ENCODE data around the gene PRDM15. TPM values are rescaled to one million over a fixed set of nuclear protein-coding genes. Genes with fewer than 3 reads are reported as not detected.

PRDM15 gene
- total RNA-seq, 1 experiment from 2014 or later = 9.8 TPM

GRCh38 chr21:41813226-41813625 is 65.9 kb downstream of the PRDM15 start:
- ChIA-PET RAD21 (ENCODE audit: low non-redundant PET in 1 of 2, low total read pairs in 2 of 2, uncharacterized antibody in 2 of 2, unreplicated experiment in 2 of 2) (no interaction called here), POLR2A (no interaction called here), CTCF (no interaction called here)
- DNase-seq (ENCODE audit: low read depth, low spot score) (no peak), ATAC-seq (no peak)
- Histone ChIP-seq H3K36me3 (ENCODE audit: control insufficient read depth in 1 of 2, insufficient read depth in 2 of 2, low read length in 2 of 2) (peaks cover 0 to 4% of the 10 kb centered on the region in 2 experiments; a peak in 1 of 4 replicates), H3K9ac (ENCODE audit: low read length) (no peak overlapping the region), H3K79me2 (ENCODE audit: insufficient read depth, low read length) (no peaks in the 10 kb centered on the region), H3K4me3 (replicated peaks in 1 of 2; ENCODE audit: low read depth in 1 of 2, low read length in 2 of 2) (no peak overlapping the region), H4K20me1 (ENCODE audit: insufficient read depth) (no peaks in the 10 kb centered on the region), H2AFZ (ENCODE audit: low read depth, low read length, poor library complexity, severe bottlenecking) (no peak overlapping the region), H3K4me2 (ENCODE audit: low read length) (no peak overlapping the region), H3K27ac (ENCODE audit: low read depth, low read length) (no peak overlapping the region), H3K9me2 (ENCODE audit: insufficient read depth) (no peaks in the 10 kb centered on the region), H3K9me3 (ENCODE audit: control insufficient read depth in 1 of 2, insufficient read depth in 1 of 2, low read depth in 1 of 2, low read length in 2 of 2) (no peaks in the 10 kb centered on the region), H3K27me3 (ENCODE audit: insufficient read depth, low read length) (no peaks in the 10 kb centered on the region), H3K4me1 (ENCODE audit: control insufficient read depth in 1 of 2, insufficient read depth in 2 of 2, low read length in 2 of 2) (no peaks in the 10 kb centered on the region)
- TF ChIP-seq CEBPB (IDR thresholded peaks at IDR 0.05; ENCODE audit: low read depth) = no peak
- no peak for TF ChIP-seq MAX (IDR thresholded peaks at IDR 0.05)
- TF ChIP-seq CTCF (IDR thresholded peaks at IDR 0.05 in 2 of 3, conservative IDR thresholded peaks at IDR 0.05 in 1 of 3; ENCODE audit: borderline replicate concordance in 1 of 3, insufficient read depth in 1 of 3, low read depth in 2 of 3, low read length in 2 of 3) = no peak
- no peak for TF ChIP-seq SP1 (IDR thresholded peaks at IDR 0.05; ENCODE audit: low read depth)
- no peak for TF ChIP-seq ELF1 (IDR thresholded peaks at IDR 0.05; ENCODE audit: borderline replicate concordance, low read depth)
- TF ChIP-seq ZNF274 (IDR thresholded peaks at IDR 0.05; ENCODE audit: low read depth, low read length) = no peak
- no peak for TF ChIP-seq TCF7L2 (IDR thresholded peaks at IDR 0.05; ENCODE audit: borderline replicate concordance, extremely low read depth, insufficient read depth, insufficient read length)
- TF ChIP-seq EZH2phosphoT487 (IDR thresholded peaks at IDR 0.05; ENCODE audit: borderline replicate concordance) = no peak
- no peak for TF ChIP-seq ZBTB33 (IDR thresholded peaks at IDR 0.05; ENCODE audit: extremely low read depth, insufficient replicate concordance, low read length)
- TF ChIP-seq SIN3A (IDR thresholded peaks at IDR 0.05; ENCODE audit: low read depth) = no peak
- intact Hi-C loops (cut with micrococcal nuclease) = no loop called here
- BruUV-seq (replicated peaks) = no TSS peak
